ENCODE results near the gene MED13L. TPM values are rescaled to one million over a fixed set of nuclear protein-coding genes. Genes with fewer than 3 reads are reported as not detected.

The MED13L gene
- total and polyA plus RNA-seq, 2 donors (not counting 1 experiment from before 2014, with no cell fraction given), result 56.5 to 97.3 TPM

GRCh38 chr12:116257826-116258225, 19.7 kb downstream of the MED13L start:
- Histone ChIP-seq H3K4me3 (replicated peaks in 1 of 4; ENCODE audit: control extremely low read depth in 1 of 4, insufficient read depth in 1 of 4, low read depth in 3 of 4, low read length in 4 of 4) (no peak overlapping the region), H3K79me2 (ENCODE audit: control insufficient read depth, insufficient read depth, low read length) (peaks cover 98% of the 10 kb centered on the region), H3K27me3 (ENCODE audit: control insufficient read depth, insufficient read depth, low read length) (no peaks in the 10 kb centered on the region), H3K36me3 (ENCODE audit: control insufficient read depth, insufficient read depth, low read length) (no peaks in the 10 kb centered on the region), H4K20me1 (ENCODE audit: control insufficient read depth, extremely low read depth, insufficient read depth, low read length) (peaks cover 7% of the 10 kb centered on the region), H3K9ac (ENCODE audit: insufficient read depth, low read length) (no peak overlapping the region), H3K27ac (ENCODE audit: insufficient read depth, low read length) (no peak overlapping the region), H3K4me1 (ENCODE audit: control insufficient read depth, extremely low read depth, insufficient read depth, low read length) (peaks cover 4% of the 10 kb centered on the region), H3K4me2 (ENCODE audit: extremely low read depth, insufficient read depth, low read length) (no peak overlapping the region), H3K9me3 (ENCODE audit: control insufficient read depth, insufficient read depth, low read depth, low read length) (no peaks in the 10 kb centered on the region), H2AFZ (ENCODE audit: low read length) (no peak overlapping the region)
- DNase-seq (ENCODE audit: low read depth in 2 of 2), result no peak
- no peak for TF ChIP-seq EZH2 (IDR thresholded peaks at IDR 0.05; ENCODE audit: low read length, missing control alignments)
- TF ChIP-seq CTCF (conservative IDR thresholded peaks at IDR 0.05 in 1 of 2, IDR thresholded peaks at IDR 0.05 in 1 of 2; ENCODE audit: low read depth in 1 of 2, low read length in 2 of 2), result no peak

GRCh38 chr12:116257215-116257614, 20.3 kb downstream of the MED13L start:
- Histone ChIP-seq H3K9ac (ENCODE audit: insufficient read depth, low read length) (no peak overlapping the region), H2AFZ (ENCODE audit: low read length) (no peak overlapping the region), H3K4me1 (ENCODE audit: control insufficient read depth, extremely low read depth, insufficient read depth, low read length) (peaks cover 4% of the 10 kb centered on the region), H3K79me2 (ENCODE audit: control insufficient read depth, insufficient read depth, low read length) (peaks cover 97% of the 10 kb centered on the region), H4K20me1 (ENCODE audit: control insufficient read depth, extremely low read depth, insufficient read depth, low read length) (peaks cover 7% of the 10 kb centered on the region), H3K4me3 (replicated peaks in 1 of 4; ENCODE audit: control extremely low read depth in 1 of 4, insufficient read depth in 1 of 4, low read depth in 3 of 4, low read length in 4 of 4) (no peak overlapping the region), H3K27me3 (ENCODE audit: control insufficient read depth, insufficient read depth, low read length) (no peaks in the 10 kb centered on the region), H3K27ac (ENCODE audit: insufficient read depth, low read length) (no peak overlapping the region), H3K9me3 (ENCODE audit: control insufficient read depth, insufficient read depth, low read depth, low read length) (no peaks in the 10 kb centered on the region), H3K36me3 (ENCODE audit: control insufficient read depth, insufficient read depth, low read length) (no peaks in the 10 kb centered on the region), H3K4me2 (ENCODE audit: extremely low read depth, insufficient read depth, low read length) (no peak overlapping the region)
- peak in 1 of 2 donors; percentile 37 for DNase-seq (ENCODE audit: low read depth in 2 of 2)
- TF ChIP-seq EZH2 (IDR thresholded peaks at IDR 0.05; ENCODE audit: low read length, missing control alignments) (no peak), CTCF (conservative IDR thresholded peaks at IDR 0.05 in 1 of 2, IDR thresholded peaks at IDR 0.05 in 1 of 2; ENCODE audit: low read depth in 1 of 2, low read length in 2 of 2) (no peak)

GRCh38 chr12:116249938-116250337, 27.6 kb downstream of the MED13L start:
- H3K9me3 ChIP-seq (ENCODE audit: control insufficient read depth, insufficient read depth, low read depth, low read length), result no peaks in the 10 kb centered on the region
- H3K4me2 ChIP-seq (ENCODE audit: extremely low read depth, insufficient read depth, low read length), result no peak overlapping the region
- H3K4me1 ChIP-seq (ENCODE audit: control insufficient read depth, extremely low read depth, insufficient read depth, low read length), result peaks cover 2% of the 10 kb centered on the region
- H3K4me3 ChIP-seq (replicated peaks in 1 of 4; ENCODE audit: control extremely low read depth in 1 of 4, insufficient read depth in 1 of 4, low read depth in 3 of 4, low read length in 4 of 4), result no peak overlapping the region
- DNase-seq (ENCODE audit: low read depth in 2 of 2), result no peak
- H3K27ac ChIP-seq (ENCODE audit: insufficient read depth, low read length), result no peak overlapping the region
- H3K36me3 ChIP-seq (ENCODE audit: control insufficient read depth, insufficient read depth, low read length), result no peaks in the 10 kb centered on the region
- peaks cover 5% of the 10 kb centered on the region for H4K20me1 ChIP-seq (ENCODE audit: control insufficient read depth, extremely low read depth, insufficient read depth, low read length)
- H3K27me3 ChIP-seq (ENCODE audit: control insufficient read depth, insufficient read depth, low read length), result no peaks in the 10 kb centered on the region
- TF ChIP-seq EZH2 (IDR thresholded peaks at IDR 0.05; ENCODE audit: low read length, missing control alignments), result no peak
- TF ChIP-seq CTCF (conservative IDR thresholded peaks at IDR 0.05 in 1 of 2, IDR thresholded peaks at IDR 0.05 in 1 of 2; ENCODE audit: low read depth in 1 of 2, low read length in 2 of 2), result no peak
- H2AFZ ChIP-seq (ENCODE audit: low read length), result no peak overlapping the region
- peaks cover 89% of the 10 kb centered on the region for H3K79me2 ChIP-seq (ENCODE audit: control insufficient read depth, insufficient read depth, low read length)
- no peak overlapping the region for H3K9ac ChIP-seq (ENCODE audit: insufficient read depth, low read length)
